HG02981 (cell line): Measurements from ENCODE around the gene KRT2.

Experiments used
- ATAC-seq: cut with Tn5 transposase; IDR thresholded peaks from one replicate; pipeline ENCODE4 v1.9.1; 2021; ENCODE audit warnings: mild to moderate bottlenecking, moderate library complexity; ENCODE audit not compliant: unreplicated experiment

The KRT2 gene

DNA sequence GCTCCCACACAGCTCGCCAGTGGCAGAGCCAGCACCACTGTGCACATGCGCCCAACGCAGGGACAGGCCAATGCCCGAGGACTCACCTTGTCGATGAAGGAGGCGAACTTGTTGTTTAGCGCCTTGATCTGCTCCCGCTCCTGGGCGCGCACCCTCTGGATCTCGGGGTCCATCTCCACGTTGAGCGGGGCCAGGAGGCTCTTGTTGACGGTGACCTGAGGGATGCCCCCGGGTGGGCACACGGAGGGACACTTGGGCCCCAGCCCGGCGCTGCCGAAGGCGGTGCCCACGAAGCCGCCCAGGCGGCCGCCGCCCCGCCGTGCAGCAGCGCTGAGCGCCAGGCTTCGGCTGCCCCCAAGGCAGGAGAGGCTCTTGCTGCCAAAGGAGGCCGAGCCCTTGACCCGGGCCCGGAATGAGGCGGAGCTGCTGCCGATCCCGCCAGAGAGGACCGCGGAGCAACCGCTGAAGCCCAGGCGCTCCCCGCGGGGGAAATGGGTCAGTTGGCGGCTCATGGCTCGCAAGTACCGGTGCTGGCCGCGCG, 51.0 kb downstream of the KRT2 start, which contains the start of gene KRT72:
Gene KRT72, minus strand, starts transcription at position 523 of the 541 bp plus-strand sequence. Its CDS starts 11 bp downstream, at position 512.
- ATAC-seq = no peak

DNA sequence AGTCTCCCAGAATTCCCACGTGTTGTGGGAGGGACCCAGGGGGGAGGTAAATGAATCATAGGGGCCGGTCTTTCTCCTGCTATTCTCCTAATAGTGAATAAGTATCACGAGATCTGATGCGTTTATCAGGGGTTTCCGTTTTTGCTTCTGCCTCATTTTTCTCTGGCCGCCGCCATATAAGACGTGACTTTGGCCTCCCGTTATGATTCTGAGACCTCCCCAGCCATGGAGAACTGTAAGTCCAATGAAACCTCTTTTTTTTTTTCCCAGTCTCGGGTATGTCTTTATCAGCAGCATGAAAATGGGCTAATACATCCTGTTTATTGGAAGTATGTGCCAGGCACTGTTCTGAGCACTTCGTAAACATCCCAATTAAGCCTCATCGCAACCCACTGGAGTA, 51.5 kb downstream of the KRT2 start:
- ATAC-seq = no peak

DNA sequence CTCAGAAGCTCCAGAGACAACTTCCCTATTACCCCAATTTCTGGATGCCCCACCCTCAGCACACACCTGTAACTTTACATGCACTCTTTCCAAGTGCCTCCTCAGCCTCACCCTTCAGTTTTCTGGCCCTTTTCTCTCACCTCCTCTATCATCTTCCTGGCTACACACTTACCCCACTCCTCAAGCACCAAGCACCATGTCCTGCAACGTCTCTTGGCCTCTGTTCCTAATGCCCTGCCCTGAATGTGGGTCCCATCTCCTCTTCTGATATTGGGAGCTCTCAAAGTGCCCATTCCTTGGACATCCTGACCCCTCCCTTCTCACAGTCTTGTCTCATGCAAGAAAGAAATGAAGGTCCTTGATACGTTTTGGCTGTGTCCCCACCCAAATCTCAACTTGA, 51.9 kb downstream of the KRT2 start:
- no peak for ATAC-seq

DNA sequence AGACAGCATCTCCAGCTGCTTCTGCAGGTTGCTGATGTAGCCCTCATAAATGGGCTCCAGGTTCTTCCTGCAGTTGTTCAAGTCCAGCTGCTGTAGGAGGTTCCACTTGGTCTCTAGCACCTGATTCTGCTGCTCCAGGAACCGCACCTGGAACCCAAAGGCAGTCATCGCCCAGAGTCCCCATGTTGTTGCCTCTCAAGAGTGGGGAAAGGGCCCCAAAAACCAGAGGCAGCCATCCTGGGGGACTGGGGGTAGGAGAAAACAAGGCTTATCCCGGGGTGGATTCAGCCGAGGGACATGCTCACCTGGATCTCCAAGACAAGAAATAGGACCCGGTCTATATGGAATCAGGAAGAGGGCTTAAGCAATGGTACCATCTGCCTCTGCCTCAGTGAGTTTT, 53.0 kb downstream of the KRT2 start:
- ATAC-seq = no peak
